ENCODE results near the gene NNT.
"Not testable (repeated sequence)": the region's sequence is repeated elsewhere in the genome, so short reads cannot be mapped to it uniquely, and the experiment has no call there.

NNT gene

GRCh38 chr5:43584166-43584699, 18.7 kb upstream of the NNT start:
- no peak for DNase-seq

GRCh38 chr5:43588842-43589241, 14.1 kb upstream of the NNT start:
- DNase-seq = no peak

GRCh38 chr5:43589310-43589709, 13.7 kb upstream of the NNT start:
- DNase-seq = no peak

- no peak for DNase-seq
Observed at GRCh38 chr5:43590700-43591099, 12.3 kb upstream of the NNT start.

- no peak for DNase-seq
Observed at GRCh38 chr5:43592363-43592762, 10.6 kb upstream of the NNT start.

GRCh38 chr5:43598927-43599326, 4.1 kb upstream of the NNT start:
- DNase-seq = not testable (repeated sequence)

- DNase-seq = peak; percentile 37
Observed at GRCh38 chr5:43601454-43602260, 1.3 kb upstream of the NNT start.

- peak; percentile 90 for DNase-seq
Observed at GRCh38 chr5:43603344-43604217, 601 bp downstream of the NNT start.

GRCh38 chr5:43604699-43605098, 1.7 kb downstream of the NNT start:
- DNase-seq = no peak

- no peak for DNase-seq
Observed at GRCh38 chr5:43606351-43606750, 3.4 kb downstream of the NNT start.

GRCh38 chr5:43608406-43608805, 5.4 kb downstream of the NNT start:
- DNase-seq = no peak

GRCh38 chr5:43609752-43610151, 6.8 kb downstream of the NNT start:
- DNase-seq = no peak

GRCh38 chr5:43613370-43613769, 10.4 kb downstream of the NNT start:
- no peak for DNase-seq

- DNase-seq = no peak
Observed at GRCh38 chr5:43615445-43616184, 12.6 kb downstream of the NNT start.

GRCh38 chr5:43616535-43616934, 13.6 kb downstream of the NNT start:
- DNase-seq = no peak

- no peak for DNase-seq
Observed at GRCh38 chr5:43619380-43619779, 16.4 kb downstream of the NNT start.

GRCh38 chr5:43619911-43620310, 16.9 kb downstream of the NNT start:
- DNase-seq = no peak

- DNase-seq = no peak
Observed at GRCh38 chr5:43620944-43621505, 18.0 kb downstream of the NNT start.

- no peak for DNase-seq
Observed at GRCh38 chr5:43622074-43622473, 19.1 kb downstream of the NNT start.

- DNase-seq = no peak
Observed at GRCh38 chr5:43623048-43623680, 20.2 kb downstream of the NNT start.

GRCh38 chr5:43627028-43627427, 24.0 kb downstream of the NNT start:
- peak; percentile 43 for DNase-seq
